Lower leg skin (tissue), 4 donors: ENCODE data around the gene CIB4. TPM values are rescaled to one million over a fixed set of nuclear protein-coding genes. Genes with fewer than 3 reads are reported as not detected.

Experiments used
- DNase-seq, 2 donors: peaks; one replicate each; pipeline ENCODE4 v3.0.0-alpha.2; 2019; ENCODE audit warnings: low spot score in 2 of 2
- H3K4me3 ChIP-seq: fragments of 200-600 bp; sonication (generic); 2 replicates; pipeline ENCODE4 v1.5.1; 2017; ENCODE audit warnings: mild to moderate bottlenecking, low read depth; ENCODE audit not compliant: poor library complexity, severe bottlenecking
- CTCF ChIP-seq, 3 donors: fragments of 450-650 bp; IDR thresholded peaks; one replicate each; pipeline ENCODE4 v1.5.1; 2016; ENCODE audit warnings: antibody characterized with exemption in 3 of 3, mild to moderate bottlenecking in 3 of 3, moderate library complexity in 2 of 3
- POLR2A ChIP-seq, 2 donors: fragments of 450-650 bp; IDR thresholded peaks; one replicate each; pipeline ENCODE4 v1.6.1; 2016 to 2017; ENCODE audit warnings: antibody characterized with exemption in 2 of 2, mild to moderate bottlenecking in 1 of 2, moderate library complexity in 1 of 2
- WGBS, 2 donors: methylation state at CpG; one replicate each; pipeline ENCODE4 v1.1.5; 2018; 5-methylcytosine and 5-hydroxymethylcytosine counted together
- intact Hi-C: fragments of 100-400 bp; cut with DNase I; formaldehyde crosslinking; loops from one replicate; pipeline ENCODE4 v1.15.0; 2023; ENCODE audit warnings: low total_unique reads
- total RNA-seq, 4 donors: library from RNA; depleted of rRNA; stranded (reverse); fragments of >200 nt; gene quantifications; one replicate each; pipeline ENCODE4 v1.1.0, GENCODE V29; 2016

The CIB4 gene
- total RNA-seq, 4 donors from 2014 or later = not detected

DNA sequence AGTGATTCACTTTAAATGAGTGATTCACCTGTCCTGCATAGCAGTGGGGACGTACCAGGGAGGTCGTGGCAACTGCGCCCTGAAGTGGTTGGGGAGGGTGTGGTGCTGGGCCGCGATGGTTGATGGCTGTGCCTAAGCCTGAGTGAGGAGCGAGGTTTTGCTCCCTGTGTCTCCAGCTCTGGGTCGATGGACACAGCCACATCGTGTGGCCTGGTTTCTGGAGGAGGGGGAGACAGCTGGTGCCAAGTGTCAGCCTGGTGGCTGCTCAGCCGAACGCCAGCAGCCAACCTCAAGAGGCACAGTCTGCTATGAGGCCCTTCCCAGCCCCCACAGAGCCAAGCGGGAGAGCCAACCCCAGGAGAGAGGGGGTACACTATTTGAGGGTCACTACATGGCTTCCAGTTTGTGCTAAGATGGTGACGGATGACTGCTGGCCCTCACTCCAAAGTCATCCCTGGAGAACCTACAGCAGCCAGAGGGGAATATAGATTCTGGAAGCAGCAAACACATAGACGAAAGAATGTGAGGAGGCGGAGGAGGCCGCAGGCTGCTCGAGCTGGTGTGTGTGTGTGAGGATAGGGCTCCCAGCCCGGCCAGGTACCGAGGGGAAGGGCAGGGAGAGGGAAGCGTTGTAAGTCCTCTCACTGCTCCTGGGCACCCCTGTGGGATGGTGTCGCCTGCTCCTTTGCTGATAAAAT is 104.6 kb downstream of the CIB4 start:
- H3K4me3 ChIP-seq = no peak overlapping the region
- WGBS, 2 donors = 75 to 80% methylated on average over 18 of the region's 20 CpGs
- no peak for TF ChIP-seq POLR2A (IDR thresholded peaks at IDR 0.05)
- TF ChIP-seq CTCF (IDR thresholded peaks at IDR 0.05) = no peak
- DNase-seq = no peak
- intact Hi-C loops = no loop called here

- 41 to 64% methylated on average over 8 of the region's 8 CpGs for WGBS, 2 donors
- TF ChIP-seq CTCF (IDR thresholded peaks at IDR 0.05) (no peak), POLR2A (IDR thresholded peaks at IDR 0.05) (no peak)
- no peak overlapping the region for H3K4me3 ChIP-seq
- intact Hi-C loops = no loop called here
- DNase-seq = no peak
Measured at GRCh38 chr2:26535663-26536275, 105.4 kb downstream of the CIB4 start.

- no peak for TF ChIP-seq POLR2A (IDR thresholded peaks at IDR 0.05)
- no peak for TF ChIP-seq CTCF (IDR thresholded peaks at IDR 0.05)
- WGBS, 2 donors = 84 to 85% methylated on average over 12 to 13 of the region's 13 CpGs
- intact Hi-C loops = no loop called here
- DNase-seq = no peak
- no peak overlapping the region for H3K4me3 ChIP-seq
Measured at GRCh38 chr2:26534865-26535662, 106.1 kb downstream of the CIB4 start.

DNA sequence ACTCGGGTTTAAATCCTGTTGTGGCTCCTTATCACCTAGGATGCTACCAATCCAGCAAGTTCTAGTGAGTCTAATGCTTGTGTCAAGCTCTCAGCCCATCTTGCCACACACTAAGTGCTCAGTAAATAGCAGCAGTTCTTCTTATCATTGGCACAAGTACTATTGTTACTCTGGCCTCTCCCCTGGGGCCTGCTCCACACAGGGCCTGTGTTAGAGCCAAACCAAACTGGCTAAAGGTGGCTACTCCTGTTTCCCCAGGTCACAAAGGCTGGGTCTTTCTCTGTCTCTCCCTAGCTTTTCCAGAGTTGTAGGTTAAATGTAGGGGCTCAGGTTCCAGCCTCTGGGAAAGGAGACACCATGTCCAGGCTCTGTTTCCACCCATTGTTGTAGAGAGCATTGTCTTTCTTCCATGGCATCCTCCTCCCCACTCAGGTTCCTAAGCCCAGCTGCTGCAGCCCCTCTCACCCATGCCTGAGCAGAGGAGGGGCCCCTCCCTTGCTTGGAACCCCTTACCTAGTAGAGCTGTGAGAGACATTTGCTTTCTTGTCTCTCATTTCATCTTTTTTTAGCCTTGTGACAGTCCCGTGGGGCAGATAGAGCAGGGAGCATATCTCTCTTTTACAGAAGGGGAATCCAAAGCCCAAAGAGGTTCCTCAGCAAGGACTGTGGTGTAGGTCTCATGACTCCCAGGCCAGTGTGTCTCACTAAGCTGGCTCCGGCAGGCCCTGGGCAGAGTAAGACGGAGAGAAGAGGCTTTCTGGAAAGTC is 106.9 kb downstream of the CIB4 start:
- intact Hi-C loops = no loop called here
- no peak overlapping the region for H3K4me3 ChIP-seq
- 72 to 85% methylated on average over 4 of the region's 4 CpGs for WGBS, 2 donors
- no peak for TF ChIP-seq POLR2A (IDR thresholded peaks at IDR 0.05)
- no peak for TF ChIP-seq CTCF (IDR thresholded peaks at IDR 0.05)
- DNase-seq = no peak

GRCh38 chr2:26533661-26534060 is 107.5 kb downstream of the CIB4 start:
- no peak for DNase-seq
- H3K4me3 ChIP-seq = no peak overlapping the region
- intact Hi-C loops = no loop called here
- WGBS, 2 donors = 86 to 96% methylated on average over 7 of the region's 7 CpGs
- TF ChIP-seq CTCF (IDR thresholded peaks at IDR 0.05) = no peak
- no peak for TF ChIP-seq POLR2A (IDR thresholded peaks at IDR 0.05)
